Body of pancreas (tissue), 4 donors: ENCODE measurements around the gene IFNA17.
"Not testable (repeated sequence)": the region's sequence is repeated elsewhere in the genome, so short reads cannot be mapped to it uniquely, and the experiment has no call there.

Source experiments
- CTCF ChIP-seq, 7 experiments: fragments of 450-650 bp in 4 of 7; fragments of 200-600 bp in 3 of 7; sonication (generic) in 3 of 7; IDR thresholded peaks; one replicate each; pipeline ENCODE4 v1.5.1; 2016 to 2019; ENCODE audit warnings: antibody characterized with exemption in 7 of 7
- POLR2A ChIP-seq, 3 donors: fragments of 450-650 bp; IDR thresholded peaks; one replicate each; pipeline ENCODE4 v1.6.1; 2016; ENCODE audit warnings: antibody characterized with exemption in 3 of 3, mild to moderate bottlenecking in 2 of 3

GRCh38 chr9:21207043-21207442 is 21.0 kb downstream of the IFNA17 start, which contains the start of gene IFNA10:
- TF ChIP-seq CTCF, POLR2A (IDR thresholded peaks at IDR 0.05): not testable (repeated sequence)
